Mammary epithelial cell (primary cell): ENCODE measurements around the gene HMGN4.

Experiments used
- EZH2 ChIP-seq: IDR thresholded peaks from 2 replicates; pipeline ENCODE4 v1.6.1; 2012; ENCODE audit warnings: low read length, inconsistent platforms, borderline replicate concordance
- TF ChIP-seq, protein P1 (sequence below), 2 donors: IDR thresholded peaks in 1 of 2; conservative IDR thresholded peaks in 1 of 2; 2 replicates each; pipeline ENCODE4 v1.5.1; 2011 to 2012; ENCODE audit warnings: inconsistent platforms in 2 of 2, low read length in 2 of 2, mild to moderate bottlenecking in 2 of 2, control low read depth in 1 of 2, low read depth in 1 of 2; ENCODE audit not compliant: insufficient read depth in 1 of 2; ENCODE audit errors: extremely low read depth in 1 of 2

- TF ChIP-seq, protein P1, sequence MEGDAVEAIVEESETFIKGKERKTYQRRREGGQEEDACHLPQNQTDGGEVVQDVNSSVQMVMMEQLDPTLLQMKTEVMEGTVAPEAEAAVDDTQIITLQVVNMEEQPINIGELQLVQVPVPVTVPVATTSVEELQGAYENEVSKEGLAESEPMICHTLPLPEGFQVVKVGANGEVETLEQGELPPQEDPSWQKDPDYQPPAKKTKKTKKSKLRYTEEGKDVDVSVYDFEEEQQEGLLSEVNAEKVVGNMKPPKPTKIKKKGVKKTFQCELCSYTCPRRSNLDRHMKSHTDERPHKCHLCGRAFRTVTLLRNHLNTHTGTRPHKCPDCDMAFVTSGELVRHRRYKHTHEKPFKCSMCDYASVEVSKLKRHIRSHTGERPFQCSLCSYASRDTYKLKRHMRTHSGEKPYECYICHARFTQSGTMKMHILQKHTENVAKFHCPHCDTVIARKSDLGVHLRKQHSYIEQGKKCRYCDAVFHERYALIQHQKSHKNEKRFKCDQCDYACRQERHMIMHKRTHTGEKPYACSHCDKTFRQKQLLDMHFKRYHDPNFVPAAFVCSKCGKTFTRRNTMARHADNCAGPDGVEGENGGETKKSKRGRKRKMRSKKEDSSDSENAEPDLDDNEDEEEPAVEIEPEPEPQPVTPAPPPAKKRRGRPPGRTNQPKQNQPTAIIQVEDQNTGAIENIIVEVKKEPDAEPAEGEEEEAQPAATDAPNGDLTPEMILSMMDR (conservative IDR thresholded peaks at IDR 0.05 in 1 of 2, IDR thresholded peaks at IDR 0.05 in 1 of 2; ENCODE audit: extremely low read depth in 1 of 2, insufficient read depth in 1 of 2, low read depth in 1 of 2, low read length in 2 of 2), result no peak
- no peak for TF ChIP-seq EZH2
Observed at GRCh38 chr6:26556263-26557070, 18.3 kb downstream of the HMGN4 start.
